ENCODE measurements around the gene DBH.

- no peak for TF ChIP-seq MAX (IDR thresholded peaks at IDR 0.05)
- TF ChIP-seq NFIC (IDR thresholded peaks at IDR 0.05): no peak
- no peak for TF ChIP-seq CEBPB (IDR thresholded peaks at IDR 0.05)
Observed at GRCh38 chr9:133706307-133707050, 70.3 kb downstream of the DBH start.

Measured in Ishikawa (cell line).